HG02970 (cell line): Measurements from ENCODE around the gene TSPAN9.
A peak's percentile ranks its signal among the peaks of the same experiment; 100 is the strongest.

ENCODE experiments used
- ATAC-seq: cut with Tn5 transposase; IDR thresholded peaks from one replicate; pipeline ENCODE4 v1.9.1; 2021; ENCODE audit warnings: mild to moderate bottlenecking, moderate library complexity, moderate number of reproducible peaks; ENCODE audit not compliant: unreplicated experiment, low FRiP score

The TSPAN9 gene

DNA sequence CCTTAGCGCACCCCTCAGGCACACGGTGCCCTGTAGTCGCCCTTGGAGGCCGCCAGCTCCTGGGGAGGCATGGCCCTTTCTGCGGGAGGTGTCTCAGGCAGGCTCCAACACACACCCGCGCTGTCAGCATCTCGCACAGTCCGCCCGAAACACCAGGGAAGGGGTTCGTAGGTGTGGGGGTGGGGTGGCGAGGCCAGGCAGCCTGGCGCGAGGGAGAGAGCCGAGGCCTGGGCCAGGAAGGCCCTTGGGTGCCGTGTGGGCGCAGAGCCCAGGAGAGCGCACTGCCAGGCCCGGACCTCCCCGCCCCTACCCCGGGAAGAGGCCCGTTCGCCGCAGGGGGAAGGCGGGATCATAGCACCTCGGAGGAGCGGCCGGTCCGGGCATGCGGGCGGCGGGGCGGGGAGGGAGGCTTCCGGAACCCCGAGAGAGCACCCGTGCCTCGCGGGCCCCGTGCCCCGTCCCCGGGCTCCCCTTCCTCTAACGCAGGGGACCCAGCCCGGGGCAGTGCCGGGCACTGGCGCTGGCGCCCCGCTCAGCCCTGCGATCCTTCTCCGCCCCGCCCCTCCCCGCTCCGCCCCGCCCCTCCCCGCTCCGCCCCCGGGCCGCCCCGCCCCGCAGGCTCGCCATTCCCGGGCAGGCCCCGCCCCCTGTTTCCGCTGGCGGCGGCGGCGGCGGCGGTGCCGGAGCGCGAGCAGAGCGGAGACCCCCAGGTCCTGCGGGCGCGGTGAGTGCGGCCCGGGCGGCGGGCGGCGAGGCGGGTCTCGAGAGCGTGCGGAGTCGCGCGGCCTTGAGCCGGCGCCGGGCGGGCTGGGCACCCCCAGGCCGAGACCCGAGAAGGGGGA, at the start of gene TSPAN9:
TSPAN9 (plus strand) TSS at position 650 of the 842 bp plus-strand sequence. CDS start 123,815 bp downstream, outside the sequence.
- ATAC-seq = peak; percentile 58

- ATAC-seq = no peak
Observed at GRCh38 chr12:3028108-3028507, 49.1 kb upstream of the TSPAN9 start.

DNA sequence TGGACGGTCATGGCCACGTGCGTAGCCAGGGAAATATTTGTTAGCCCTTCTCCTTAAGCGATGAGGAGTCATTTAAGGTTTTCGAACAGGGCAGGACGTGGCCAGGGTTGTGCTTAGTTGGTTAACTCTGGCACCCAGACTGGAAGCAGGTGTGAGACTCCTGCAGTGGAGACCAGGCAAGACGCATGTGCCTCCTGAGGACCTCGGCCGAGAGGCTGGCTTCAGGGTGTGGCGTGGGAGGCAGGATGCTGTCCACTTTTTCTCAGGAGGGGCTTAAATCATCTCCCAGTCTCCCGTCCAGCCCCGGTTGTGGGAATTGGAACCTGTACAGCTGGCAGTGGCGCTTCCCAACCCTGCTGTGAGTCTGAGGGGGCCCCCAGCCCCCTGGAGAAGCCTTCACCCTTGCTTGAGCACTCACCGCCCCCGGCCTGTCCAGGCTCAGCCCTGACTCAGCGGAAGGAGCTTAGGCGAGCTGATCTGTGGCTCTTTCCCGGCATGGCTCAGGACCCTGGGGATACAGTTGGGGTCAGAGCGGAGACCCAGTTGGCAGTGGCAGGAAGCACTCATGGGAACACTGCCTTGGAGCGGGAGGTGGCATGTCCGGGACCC, 46.3 kb upstream of the TSPAN9 start:
- no peak for ATAC-seq

- no peak for ATAC-seq
Observed at GRCh38 chr12:3032161-3032560, 45.0 kb upstream of the TSPAN9 start.

DNA sequence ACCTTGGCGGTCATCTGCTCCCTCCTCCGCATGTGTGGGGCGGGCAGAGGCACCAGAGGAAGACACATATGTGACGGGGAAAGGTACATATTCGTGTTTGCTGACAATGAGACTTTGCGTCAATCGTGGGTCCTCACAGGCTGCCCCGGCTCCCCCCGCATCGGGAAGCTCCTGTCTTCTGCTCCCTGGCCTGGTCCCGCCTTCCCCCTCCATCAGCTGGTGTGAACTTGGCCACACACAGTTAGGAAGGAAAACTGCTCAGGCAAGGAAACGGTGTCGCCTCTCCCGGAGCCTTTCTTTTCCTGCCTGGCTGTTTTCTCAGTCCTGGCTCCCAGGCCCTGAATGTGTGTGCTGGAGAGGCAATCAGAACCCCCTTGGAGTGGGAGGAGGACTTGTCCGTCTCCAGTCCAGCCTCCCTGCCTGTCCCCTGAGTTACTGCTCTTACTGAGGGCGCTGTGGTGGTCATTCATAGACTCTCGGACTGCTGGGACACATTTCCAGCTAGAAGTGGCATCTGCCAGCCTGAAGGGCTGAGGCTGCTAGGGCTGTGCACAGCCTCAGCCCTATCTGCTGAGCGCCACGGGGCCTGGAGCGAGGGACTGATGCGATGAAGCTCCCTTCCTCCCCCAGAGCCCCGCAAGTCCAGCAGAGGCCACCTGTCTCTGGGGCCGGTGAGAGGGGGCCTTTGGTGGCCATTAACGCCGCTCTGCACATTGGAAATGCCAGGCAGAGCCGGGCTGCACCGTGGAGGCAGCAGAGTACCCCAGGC, 44.2 kb upstream of the TSPAN9 start:
- no peak for ATAC-seq

DNA sequence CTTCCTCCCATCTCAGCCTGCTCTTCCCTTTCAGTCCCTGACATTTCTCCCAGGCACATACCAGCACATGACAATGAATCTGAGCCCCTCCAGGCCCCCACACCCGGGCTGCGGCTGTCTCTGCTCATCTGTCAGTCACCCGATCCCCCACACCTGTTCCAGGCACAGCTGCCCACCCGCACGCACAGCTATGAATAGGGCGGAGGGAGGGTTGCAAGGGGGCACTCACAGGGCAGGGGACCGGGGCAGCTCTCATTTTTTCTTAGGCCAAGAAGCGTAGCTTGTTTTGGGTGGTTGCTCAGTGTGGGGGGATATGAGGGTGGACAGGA, 43.7 kb upstream of the TSPAN9 start:
- ATAC-seq = no peak

DNA sequence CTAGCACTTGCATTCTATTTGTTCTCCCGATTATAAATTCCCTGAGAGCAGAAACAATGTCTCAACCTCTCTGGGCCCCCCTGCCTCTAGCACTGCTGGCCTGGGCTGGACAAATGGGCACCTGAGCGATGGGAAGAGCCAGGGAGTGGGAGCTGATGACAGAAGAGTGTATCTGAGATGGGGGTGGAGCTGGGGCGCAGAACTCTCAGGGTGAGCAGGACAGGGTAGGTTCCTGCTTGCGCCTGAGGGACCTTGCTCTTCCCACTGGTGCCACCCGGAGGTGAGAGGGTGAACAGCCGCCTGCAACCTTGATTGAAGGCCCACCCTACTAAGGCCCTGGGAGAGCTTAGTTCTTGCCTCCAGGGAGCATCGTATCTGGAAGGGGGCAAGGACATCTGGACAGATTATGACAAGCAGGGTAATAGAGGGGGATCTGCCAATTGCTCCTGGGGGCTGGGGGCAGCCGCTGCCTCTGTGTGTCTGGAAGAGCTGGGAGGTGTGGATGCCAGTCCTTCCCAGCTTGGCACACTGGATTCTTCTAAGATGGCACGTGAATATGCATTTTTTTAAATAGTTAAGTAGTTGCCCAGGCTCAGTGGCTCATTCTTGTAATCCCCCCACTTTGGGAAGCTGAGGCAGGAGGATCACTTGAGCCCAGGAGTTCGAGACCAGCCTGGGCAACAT, 43.0 kb upstream of the TSPAN9 start:
- ATAC-seq = no peak

DNA sequence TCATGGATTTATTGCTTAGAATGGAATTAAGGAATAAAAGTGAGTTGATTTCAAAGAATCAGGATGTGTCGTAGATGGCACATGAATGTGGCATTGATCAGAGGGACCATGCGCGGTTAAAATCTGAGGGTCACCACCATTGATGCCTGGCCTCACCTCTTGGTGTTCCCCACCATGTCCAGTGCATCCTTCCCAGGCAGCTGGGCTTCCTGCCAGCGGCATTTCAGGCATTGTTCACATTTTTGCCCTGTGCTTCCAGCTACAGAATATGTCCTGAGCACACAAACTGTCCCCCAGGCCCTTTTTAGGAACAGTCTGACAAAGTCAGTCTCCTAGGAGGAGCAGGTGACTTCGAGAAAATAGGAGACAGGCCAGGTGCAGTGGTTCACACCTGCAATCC, 42.0 kb upstream of the TSPAN9 start:
- ATAC-seq = no peak

GRCh38 chr12:3035815-3036702, 41.1 kb upstream of the TSPAN9 start:
- no peak for ATAC-seq

GRCh38 chr12:3036901-3037600, 40.1 kb upstream of the TSPAN9 start:
- no peak for ATAC-seq

GRCh38 chr12:3038166-3038565, 39.0 kb upstream of the TSPAN9 start:
- ATAC-seq = no peak

DNA sequence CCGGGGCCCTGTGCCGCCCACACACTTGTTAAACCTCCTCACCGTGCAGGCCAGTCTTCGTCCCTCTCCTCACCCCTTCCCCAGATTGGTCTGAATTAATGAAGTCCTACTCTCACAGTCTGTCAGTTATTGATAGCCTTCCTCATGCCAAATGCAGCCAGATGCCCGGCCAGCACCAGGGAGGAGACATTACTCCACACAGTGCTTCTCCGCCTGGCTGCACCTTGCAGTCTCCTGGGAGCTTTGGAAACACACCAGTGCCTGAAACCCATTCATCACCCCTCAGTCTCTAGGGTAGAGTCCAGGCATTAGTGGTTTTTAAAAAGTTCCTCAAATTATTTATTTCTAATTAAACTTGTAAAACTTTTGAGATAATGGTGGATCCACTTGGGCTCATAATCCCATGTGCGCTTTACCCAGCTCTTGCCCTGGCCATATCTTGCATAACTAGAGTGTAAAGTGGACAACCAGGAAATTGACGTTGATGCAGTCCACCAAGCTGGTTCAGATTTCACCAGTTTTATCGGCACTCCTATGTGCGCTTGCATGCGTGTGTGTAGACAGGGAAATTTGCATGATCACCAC, 38.2 kb upstream of the TSPAN9 start:
- no peak for ATAC-seq

DNA sequence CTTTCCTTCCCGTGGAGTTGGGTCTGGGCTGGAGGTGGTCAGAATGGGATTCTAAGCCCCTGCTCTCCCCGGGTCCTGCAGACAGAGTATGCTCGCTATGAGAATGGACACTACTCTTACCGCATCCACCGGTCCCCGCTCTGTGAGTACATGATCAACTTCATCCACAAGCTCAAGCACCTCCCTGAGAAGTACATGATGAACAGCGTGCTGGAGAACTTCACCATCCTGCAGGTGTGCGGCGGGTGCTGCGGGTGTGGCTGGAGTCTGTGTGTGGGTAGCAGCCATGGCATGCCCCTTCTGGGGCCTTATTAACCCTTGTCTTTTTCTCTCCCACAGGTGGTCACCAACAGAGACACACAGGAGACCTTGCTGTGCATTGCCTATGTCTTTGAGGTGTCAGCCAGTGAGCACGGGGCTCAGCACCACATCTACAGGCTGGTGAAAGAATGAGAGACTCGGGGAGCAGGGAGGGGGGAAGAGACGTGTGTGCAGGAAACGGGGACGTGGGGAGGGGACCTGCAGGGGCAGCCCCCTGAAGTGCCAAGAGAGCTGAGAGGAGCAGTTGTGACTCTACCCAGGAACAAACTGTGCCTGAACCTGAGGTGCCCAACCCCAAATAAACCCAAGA, 37.0 kb upstream of the TSPAN9 start:
- ATAC-seq = no peak

- ATAC-seq = no peak
Observed at GRCh38 chr12:3040663-3041544, 36.3 kb upstream of the TSPAN9 start.

DNA sequence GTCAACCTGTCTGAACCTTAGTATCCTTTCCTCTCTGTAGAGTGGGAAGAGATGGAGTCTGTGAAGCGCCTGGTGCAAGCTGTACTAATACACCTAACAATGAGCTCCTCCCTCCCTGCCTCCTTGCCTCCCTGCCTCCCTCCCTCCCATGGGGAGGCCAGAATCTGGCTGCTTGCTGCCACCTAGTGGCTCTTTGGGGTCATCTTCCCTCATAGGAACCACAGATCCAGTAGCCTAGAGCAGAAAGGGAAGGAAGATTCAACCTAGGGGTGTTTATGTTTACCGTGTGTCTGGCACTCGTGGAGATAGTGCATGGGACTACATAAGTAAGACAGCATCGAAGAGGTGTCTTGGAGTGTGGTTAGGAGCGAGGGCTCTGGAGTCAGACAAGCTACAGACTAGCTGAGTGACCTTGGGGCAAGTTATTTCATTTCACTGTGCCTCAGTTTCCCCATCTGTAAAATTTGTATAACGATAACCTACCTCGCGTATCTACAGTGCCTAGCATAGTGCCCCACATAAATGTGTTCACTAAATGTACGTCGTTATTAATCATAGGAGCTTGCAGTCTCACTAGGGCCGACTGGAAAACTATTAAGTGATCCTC, 35.5 kb upstream of the TSPAN9 start:
- no peak for ATAC-seq

DNA sequence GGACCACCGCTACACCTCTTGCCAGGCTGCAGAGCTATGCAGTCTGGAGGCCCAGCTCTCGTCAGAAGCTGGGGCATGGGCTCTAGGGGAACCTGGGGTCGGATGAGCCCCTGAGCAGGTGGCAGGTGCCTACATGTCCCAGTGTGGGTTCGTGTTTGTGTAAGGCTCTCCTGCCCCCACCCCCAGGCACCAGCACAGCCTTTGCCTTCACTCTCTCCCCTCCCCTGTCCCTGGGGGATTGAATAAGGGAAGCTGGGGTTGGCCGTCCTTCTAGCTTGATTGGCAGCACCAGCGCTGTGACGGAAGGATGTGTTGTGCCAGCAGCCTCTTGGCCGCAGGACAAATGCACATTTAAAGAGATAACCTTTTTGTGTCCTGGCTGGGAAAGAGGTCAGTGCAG, 34.8 kb upstream of the TSPAN9 start:
- no peak for ATAC-seq

DNA sequence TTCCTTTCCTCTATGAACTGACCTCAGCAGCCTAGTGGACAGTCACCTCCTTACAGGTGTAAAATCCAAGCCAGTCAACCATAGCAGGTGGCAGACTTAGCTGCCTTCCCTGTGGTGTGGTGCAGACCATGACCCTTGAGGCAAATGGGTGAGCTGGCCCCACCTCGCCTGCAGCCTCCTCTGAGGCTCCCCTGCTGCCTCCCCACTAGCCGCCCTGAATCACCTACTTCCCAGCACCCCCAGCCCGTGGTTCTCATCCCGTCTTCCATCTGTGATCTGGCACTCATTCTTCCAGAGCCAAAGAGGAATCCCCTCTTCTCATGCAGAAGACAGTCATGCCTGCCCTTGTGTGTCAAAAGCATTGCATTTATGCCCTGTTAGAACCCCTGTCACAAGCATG, 34.4 kb upstream of the TSPAN9 start:
- ATAC-seq = no peak
